Measurements from ENCODE around the gene CHAF1B.

The CHAF1B gene

GRCh38 chr21:36465478-36465877 is 80.3 kb downstream of the CHAF1B start:
- DNase-seq, result no peak

GRCh38 chr21:36466061-36466511 is 80.9 kb downstream of the CHAF1B start:
- no peak for DNase-seq
